Activated effector memory CD4-positive, alpha-beta T cell treated with Interleukin-2 at 50 U/mL for 16 hours (primary cell): Measurements from ENCODE around the gene ZNF133.
"Not testable (repeated sequence)": the region's sequence is repeated elsewhere in the genome, so short reads cannot be mapped to it uniquely, and the experiment has no call there.

Experiments
- DNase-seq: peaks from one replicate; pipeline ENCODE4 v3.0.0-alpha.2; 2020

ZNF133 gene

GRCh38 chr20:18287546-18287914 is 797 bp upstream of the ZNF133 start:
- no peak for DNase-seq

GRCh38 chr20:18288749-18289267 is 481 bp downstream of the ZNF133 start:
- no peak for DNase-seq

- no peak for DNase-seq
Measured at GRCh38 chr20:18289306-18289705, 979 bp downstream of the ZNF133 start.

GRCh38 chr20:18299364-18299763 is 11.0 kb downstream of the ZNF133 start:
- DNase-seq: no peak

GRCh38 chr20:18304618-18305017 is 16.3 kb downstream of the ZNF133 start:
- DNase-seq: no peak

- no peak for DNase-seq
Measured at GRCh38 chr20:18307301-18307700, 19.0 kb downstream of the ZNF133 start.

- DNase-seq: no peak
Measured at GRCh38 chr20:18310051-18310450, 21.7 kb downstream of the ZNF133 start.

- DNase-seq: no peak
Measured at GRCh38 chr20:18310592-18310991, 22.3 kb downstream of the ZNF133 start.

- no peak for DNase-seq
Measured at GRCh38 chr20:18312723-18313122, 24.4 kb downstream of the ZNF133 start.

GRCh38 chr20:18313411-18313810 is 25.1 kb downstream of the ZNF133 start:
- no peak for DNase-seq

GRCh38 chr20:18314786-18315406 is 26.6 kb downstream of the ZNF133 start:
- DNase-seq: no peak

GRCh38 chr20:18316166-18316565 is 27.8 kb downstream of the ZNF133 start:
- no peak for DNase-seq

GRCh38 chr20:18321316-18321715 is 33.0 kb downstream of the ZNF133 start:
- DNase-seq: no peak

GRCh38 chr20:18321976-18322950 is 33.9 kb downstream of the ZNF133 start:
- no peak for DNase-seq

- DNase-seq: no peak
Measured at GRCh38 chr20:18323705-18324104, 35.4 kb downstream of the ZNF133 start.

GRCh38 chr20:18324596-18325089 is 36.3 kb downstream of the ZNF133 start:
- DNase-seq: no peak

GRCh38 chr20:18326990-18327389 is 38.7 kb downstream of the ZNF133 start:
- DNase-seq: no peak

GRCh38 chr20:18331694-18332093 is 43.4 kb downstream of the ZNF133 start:
- no peak for DNase-seq

GRCh38 chr20:18349749-18350148 is 61.4 kb downstream of the ZNF133 start:
- not testable (repeated sequence) for DNase-seq

GRCh38 chr20:18359854-18360253 is 71.5 kb downstream of the ZNF133 start:
- DNase-seq: no peak

- DNase-seq: no peak
Measured at GRCh38 chr20:18360635-18361034, 72.3 kb downstream of the ZNF133 start.

- no peak for DNase-seq
Measured at GRCh38 chr20:18361678-18362077, 73.4 kb downstream of the ZNF133 start.

- no peak for DNase-seq
Measured at GRCh38 chr20:18362916-18363315, 74.6 kb downstream of the ZNF133 start.

- no peak for DNase-seq
Measured at GRCh38 chr20:18363708-18364107, 75.4 kb downstream of the ZNF133 start.
